HEK293T (cell line): ENCODE measurements around the gene ESR1.

ENCODE experiments used
- ARNT ChIP-seq: fragments of 450-650 bp; IDR thresholded peaks from 2 replicates; pipeline ENCODE4 v1.6.1; 2017; ENCODE audit warnings: mild to moderate bottlenecking
- BHLHE40 ChIP-seq: fragments of 450-650 bp; IDR thresholded peaks from 2 replicates; pipeline ENCODE4 v1.6.1; 2016; ENCODE audit warnings: mild to moderate bottlenecking, moderate library complexity, borderline replicate concordance
- FOXK2 ChIP-seq: fragments of 450-650 bp; IDR thresholded peaks from 2 replicates; pipeline ENCODE4 v1.6.1; 2016; ENCODE audit warnings: mild to moderate bottlenecking
- FOXM1 ChIP-seq: fragments of 450-650 bp; IDR thresholded peaks from 2 replicates; pipeline ENCODE4 v1.6.1; 2017; ENCODE audit warnings: mild to moderate bottlenecking, borderline replicate concordance
- HDGF ChIP-seq: fragments of 450-650 bp; IDR thresholded peaks from 2 replicates; pipeline ENCODE4 v1.6.1; 2017; ENCODE audit warnings: antibody characterized with exemption, borderline replicate concordance
- NFRKB ChIP-seq: fragments of 450-650 bp; IDR thresholded peaks from 2 replicates; pipeline ENCODE4 v1.6.1; 2016; ENCODE audit warnings: mild to moderate bottlenecking, moderate library complexity
- SP1 ChIP-seq: fragments of 450-650 bp; IDR thresholded peaks from 2 replicates; pipeline ENCODE4 v1.6.1; 2017
- ZNF384 ChIP-seq: fragments of 450-650 bp; IDR thresholded peaks from 2 replicates; pipeline ENCODE4 v1.6.1; 2016

- TF ChIP-seq BHLHE40: no peak
- TF ChIP-seq NFRKB: no peak
- no peak for TF ChIP-seq ARNT
- TF ChIP-seq FOXM1: no peak
- TF ChIP-seq HDGF: no peak
- no peak for TF ChIP-seq SP1
- no peak for TF ChIP-seq FOXK2
- TF ChIP-seq ZNF384: no peak
These were observed 10.5 kb upstream of the ESR1 start for GRCh38 chr6:151796842-151797530.
